Psoas muscle (tissue), 8 donors: Measurements from ENCODE around the gene ARFRP1. TPM values are rescaled to one million over a fixed set of nuclear protein-coding genes. Genes with fewer than 3 reads are reported as not detected.

Source experiments
- ATAC-seq, 4 donors: fragments of 200-7000 bp; cut with Tn5 transposase; one replicate each; pipeline ENCODE4 v1.9.1; 2020; ENCODE audit warnings: moderate library complexity in 3 of 4, mild to moderate bottlenecking in 2 of 4
- DNase-seq, 2 donors: peaks; one replicate each; pipeline ENCODE4 v3.0.0-alpha.2; 2020
- H3K27ac ChIP-seq: fragments of 200-600 bp; one replicate; pipeline ENCODE4 v1.8.0; 2022
- H3K27me3 ChIP-seq, 3 donors: fragments of 200-600 bp in 1 of 3; one replicate each; pipeline versions ENCODE4 v1.6.1 to v1.8.0; 2013 to 2022; ENCODE audit warnings: low read length in 2 of 3, mild to moderate bottlenecking in 2 of 3, moderate library complexity in 1 of 3; ENCODE audit not compliant: insufficient read depth in 3 of 3
- H3K36me3 ChIP-seq, 2 donors: fragments of 200-600 bp in 1 of 2; one replicate each; pipeline versions ENCODE4 v1.6.1 to v1.8.0; 2013 to 2022; ENCODE audit warnings: low read depth in 1 of 2, mild to moderate bottlenecking in 1 of 2, moderate library complexity in 1 of 2; ENCODE audit not compliant: insufficient read depth in 1 of 2
- H3K4me1 ChIP-seq: fragments of 200-600 bp; one replicate; pipeline ENCODE4 v1.8.0; 2022
- H3K4me3 ChIP-seq: fragments of 200-600 bp; one replicate; pipeline ENCODE4 v1.8.0; 2022; ENCODE audit warnings: mild to moderate bottlenecking
- H3K9me3 ChIP-seq: fragments of 200-600 bp; one replicate; pipeline ENCODE4 v1.8.0; 2022
- WGBS, 3 donors: extraction: QIAGEN DNeasy Blood & Tissue Kit; methylation state at CpG; one replicate each; pipeline versions ENCODE4 v1.1.6 to v1.1.7; 2013; 5-methylcytosine and 5-hydroxymethylcytosine counted together
- intact Hi-C, 2 donors: fragments of 100-400 bp; cut with DNase I; formaldehyde crosslinking; loops; one replicate each; pipeline versions ENCODE4 v1.11.0 to v1.14.2; 2022
- polyA plus RNA-seq, 3 donors: library from polyadenylated mRNA; stranded (reverse); fragments of 200-250 nt; gene quantifications; one replicate each; pipeline ENCODE4 v1.2.3, GENCODE V29; 2013
- total RNA-seq, 4 donors: library from RNA; stranded (reverse); fragmentation: NEBNext Ultra II Directional in 2 of 4; extraction: Animal tissue kit (Norgen Biotek cat#: 25700) in 2 of 4; gene quantifications; one replicate each; pipeline versions ENCODE4 v1.2.1 to v1.2.4, GENCODE V29; 2021 to 2023
- TF ChIP-seq, protein P1 (sequence below): fragments of 200-600 bp; IDR thresholded peaks from one replicate; pipeline ENCODE4 v1.8.0; 2022; ENCODE audit warnings: antibody characterized with exemption
- donor health status: healthy with polysubstance abuse.
- donor health status: DM: no; HTN: no; CAD: no; lungs with moderate emphysema.
- donor health status: Bipolar disorder and iron deficiency.
- donor health status: healthy.
- donor health status: DM: yes; HTN: yes; CAD: no.
- donor health status: DM: no; HTN: no; CAD: no.
- donor health status: DM: no; HTN: no; CAD: no.
- donor health status: DM: yes; HTN: yes; CAD: no.

The ARFRP1 gene
- total and polyA plus RNA-seq, 7 donors: 22.9 to 74.0 (median 32.5) TPM

DNA sequence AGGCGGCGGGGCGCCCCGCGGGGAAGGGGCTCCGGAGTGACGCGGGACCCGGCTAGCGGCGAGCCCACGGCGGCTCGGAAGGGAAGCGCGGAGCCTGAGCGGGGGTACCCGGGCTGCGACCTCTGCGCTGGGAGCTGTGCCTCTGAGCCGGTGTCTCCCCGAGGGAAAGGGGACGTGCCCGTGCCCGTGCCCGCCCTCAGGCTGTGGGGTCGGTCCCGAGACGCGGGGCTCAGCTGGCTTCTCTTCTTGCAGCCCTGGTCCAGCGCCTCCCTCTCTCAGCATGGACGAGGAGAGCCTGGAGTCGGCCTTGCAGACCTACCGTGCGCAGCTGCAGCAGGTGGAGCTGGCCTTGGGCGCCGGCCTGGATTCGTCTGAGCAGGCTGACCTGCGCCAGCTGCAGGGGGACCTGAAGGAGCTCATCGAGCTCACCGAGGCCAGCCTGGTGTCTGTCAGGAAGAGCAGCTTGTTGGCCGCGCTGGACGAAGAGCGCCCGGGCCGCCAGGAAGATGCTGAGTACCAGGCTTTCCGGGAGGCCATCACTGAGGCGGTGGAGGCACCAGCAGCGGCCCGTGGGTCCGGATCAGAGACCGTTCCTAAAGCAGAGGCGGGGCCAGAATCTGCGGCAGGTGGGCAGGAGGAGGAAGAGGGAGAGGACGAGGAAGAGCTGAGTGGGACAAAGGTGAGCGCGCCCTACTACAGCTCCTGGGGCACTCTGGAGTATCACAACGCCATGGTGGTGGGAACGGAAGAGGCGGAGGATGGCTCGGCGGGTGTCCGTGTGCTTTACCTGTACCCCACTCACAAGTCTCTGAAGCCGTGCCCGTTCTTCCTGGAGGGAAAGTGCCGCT is 749 bp upstream of the ARFRP1 start:
- DNase-seq (peak; percentile 25 to 53), ATAC-seq (no peak)
- Histone ChIP-seq H3K4me1 (peaks cover 16% of the 10 kb centered on the region), H3K36me3 (peaks cover 3 to 74% of the 10 kb centered on the region in 2 donors), H3K27ac (peak overlapping the region; percentile 92), H3K27me3 (no peaks in the 10 kb centered on the region), H3K9me3 (no peaks in the 10 kb centered on the region), H3K4me3 (peak overlapping the region; percentile 97)
- 20 to 32% (median 23%) methylated on average over 41 to 66 of the region's 67 CpGs for WGBS, 3 donors
- intact Hi-C loops: loop anchor here in 1 of 2 donors (2.0 kb wide), 2 partner anchors 30 to 50 kb away; partner anchors contain the start of genes RTEL1 and SLC2A4RG
- TF ChIP-seq, protein P1, sequence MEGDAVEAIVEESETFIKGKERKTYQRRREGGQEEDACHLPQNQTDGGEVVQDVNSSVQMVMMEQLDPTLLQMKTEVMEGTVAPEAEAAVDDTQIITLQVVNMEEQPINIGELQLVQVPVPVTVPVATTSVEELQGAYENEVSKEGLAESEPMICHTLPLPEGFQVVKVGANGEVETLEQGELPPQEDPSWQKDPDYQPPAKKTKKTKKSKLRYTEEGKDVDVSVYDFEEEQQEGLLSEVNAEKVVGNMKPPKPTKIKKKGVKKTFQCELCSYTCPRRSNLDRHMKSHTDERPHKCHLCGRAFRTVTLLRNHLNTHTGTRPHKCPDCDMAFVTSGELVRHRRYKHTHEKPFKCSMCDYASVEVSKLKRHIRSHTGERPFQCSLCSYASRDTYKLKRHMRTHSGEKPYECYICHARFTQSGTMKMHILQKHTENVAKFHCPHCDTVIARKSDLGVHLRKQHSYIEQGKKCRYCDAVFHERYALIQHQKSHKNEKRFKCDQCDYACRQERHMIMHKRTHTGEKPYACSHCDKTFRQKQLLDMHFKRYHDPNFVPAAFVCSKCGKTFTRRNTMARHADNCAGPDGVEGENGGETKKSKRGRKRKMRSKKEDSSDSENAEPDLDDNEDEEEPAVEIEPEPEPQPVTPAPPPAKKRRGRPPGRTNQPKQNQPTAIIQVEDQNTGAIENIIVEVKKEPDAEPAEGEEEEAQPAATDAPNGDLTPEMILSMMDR: no peak

DNA sequence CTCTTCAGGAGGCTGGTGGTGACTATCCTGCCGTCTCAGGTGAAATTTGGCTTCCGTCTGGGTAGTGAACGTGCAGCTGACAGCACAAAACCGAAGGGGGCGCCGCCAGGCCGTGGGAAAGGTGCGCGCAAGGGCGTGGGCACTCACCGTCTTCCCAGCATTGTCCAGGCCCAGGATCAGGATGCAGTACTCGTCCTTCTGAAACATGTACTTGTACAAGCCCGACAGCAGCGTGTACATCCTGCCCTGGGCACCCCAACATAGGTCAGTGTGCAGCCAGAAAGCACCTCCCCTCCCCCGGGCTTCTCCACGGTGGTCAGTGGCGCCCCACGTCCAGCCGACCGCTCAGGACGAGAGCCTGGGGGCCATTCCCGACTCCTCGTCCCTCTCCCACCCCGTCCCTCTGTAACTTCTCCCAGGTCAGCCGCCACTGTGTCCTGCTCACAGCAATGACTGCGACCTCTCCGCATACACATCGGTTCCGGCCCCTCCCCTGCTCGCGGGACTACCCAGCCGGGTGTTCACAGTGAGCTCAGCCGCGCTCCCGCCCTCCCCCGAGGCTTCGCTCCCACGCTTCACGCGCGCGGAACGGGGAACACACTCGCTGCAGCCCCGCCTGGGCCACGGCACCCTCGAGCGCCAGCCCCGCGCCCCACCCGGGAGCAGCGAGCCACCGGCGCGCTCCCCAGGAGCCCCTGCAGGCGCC is 771 bp downstream of the ARFRP1 start:
- ATAC-seq (peak; percentile 29 to 47 (median 36)), DNase-seq (peak; percentile 48 to 72)
- peak overlapping the region; percentile 97 for H3K4me3 ChIP-seq
- peaks cover 16% of the 10 kb centered on the region for H3K4me1 ChIP-seq
- peaks cover 0 to 62% of the 10 kb centered on the region in 2 donors for H3K36me3 ChIP-seq
- H3K27ac ChIP-seq: peak overlapping the region; percentile 92
- 4 to 5% (median 4%) methylated on average over 55 to 56 of the region's 56 CpGs for WGBS, 3 donors
- H3K9me3 ChIP-seq: no peaks in the 10 kb centered on the region
- intact Hi-C loops: no loop called here
- no peaks in the 10 kb centered on the region for H3K27me3 ChIP-seq
- TF ChIP-seq, protein P1: no peak

DNA sequence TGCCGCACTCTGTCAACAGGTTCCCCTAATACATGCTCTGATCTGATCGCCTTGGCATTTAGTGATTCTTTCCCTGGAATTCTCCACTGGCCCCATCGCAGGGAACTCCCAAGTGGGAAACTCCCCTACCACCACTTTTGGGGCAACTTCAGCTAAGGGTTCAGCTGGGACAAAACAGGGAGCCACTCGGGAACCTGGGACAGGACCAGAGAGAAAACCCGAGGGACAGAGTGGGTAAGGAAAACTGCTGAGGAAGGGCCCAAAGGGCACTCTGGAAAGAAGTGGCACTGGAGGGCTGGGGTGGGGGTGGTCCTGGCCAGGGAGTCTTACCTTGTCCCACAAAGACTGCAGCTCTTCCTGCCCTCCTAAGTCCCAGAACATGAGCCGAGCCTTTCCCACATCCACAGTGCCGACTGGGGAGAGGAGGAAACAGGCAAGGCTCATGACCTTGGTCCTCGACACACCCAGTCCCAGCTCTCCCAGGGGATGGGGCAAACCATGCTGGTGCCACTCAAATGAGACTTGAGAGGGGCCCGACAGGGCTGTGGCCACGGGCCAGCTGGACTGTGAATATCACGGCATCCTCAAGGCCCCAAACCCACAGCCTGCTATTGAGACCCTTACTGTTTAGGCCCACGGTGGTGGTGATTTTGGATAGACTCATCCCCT is 1.6 kb downstream of the ARFRP1 start:
- H3K4me3 ChIP-seq: peak overlapping the region; percentile 97
- TF ChIP-seq, protein P1: no peak
- intact Hi-C loops: no loop called here

DNA sequence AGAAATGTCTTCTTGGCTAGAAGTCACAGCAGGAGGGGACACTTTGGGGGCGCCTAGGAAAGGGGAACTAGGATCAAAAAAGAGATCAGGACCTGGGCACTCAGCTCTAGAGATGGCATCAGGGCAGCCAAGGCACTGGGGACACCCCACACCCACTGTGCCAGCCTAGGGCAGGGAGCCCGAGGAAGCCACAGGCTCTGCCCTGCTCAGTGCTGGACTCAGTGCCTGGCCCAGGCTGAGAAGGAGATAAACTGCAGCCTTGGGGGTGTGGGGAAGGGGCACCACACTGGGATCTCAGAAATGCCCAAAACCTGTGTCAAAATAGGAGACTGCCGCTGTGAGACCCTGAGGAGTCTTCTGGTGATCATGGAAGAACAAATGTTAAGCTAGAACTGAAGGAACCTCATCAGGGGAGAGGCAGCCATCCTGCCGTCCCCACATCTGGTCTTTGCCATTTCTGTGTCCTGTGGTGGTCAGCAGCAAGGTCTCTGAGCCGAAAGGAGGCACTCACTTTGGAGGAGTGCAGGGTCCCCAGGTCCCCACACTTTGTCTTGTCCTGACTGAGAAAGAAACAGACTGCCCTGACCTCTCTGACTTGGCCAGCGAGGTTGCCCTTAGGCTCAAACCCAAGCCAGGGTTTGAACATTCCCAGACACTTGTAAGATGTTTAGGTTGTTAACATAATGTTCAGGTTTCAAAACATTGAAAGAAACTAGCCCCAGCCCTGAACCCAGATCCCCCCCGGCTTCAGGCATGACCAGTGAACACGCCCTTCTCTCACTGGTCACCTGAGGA is 2.3 kb downstream of the ARFRP1 start:
- Histone ChIP-seq H3K4me3 (no peak overlapping the region), H3K9me3 (no peaks in the 10 kb centered on the region), H3K4me1 (peaks cover 16% of the 10 kb centered on the region), H3K27me3 (no peaks in the 10 kb centered on the region), H3K36me3 (peaks cover 0 to 47% of the 10 kb centered on the region in 2 donors), H3K27ac (no peak overlapping the region)
- intact Hi-C loops: no loop called here
- TF ChIP-seq, protein P1: no peak
- WGBS, 3 donors: 86 to 93% (median 89%) methylated on average over 8 of the region's 8 CpGs
- ATAC-seq: no peak
- DNase-seq: peak in 1 of 2 donors; percentile 34

More for the DNA sequence above, 1.6 kb downstream of the ARFRP1 start:
- Histone ChIP-seq H3K4me1 (peaks cover 16% of the 10 kb centered on the region), H3K27me3 (no peaks in the 10 kb centered on the region), H3K36me3 (peaks cover 0 to 54% of the 10 kb centered on the region in 2 donors), H3K27ac (peak overlapping the region; percentile 92), H3K9me3 (no peaks in the 10 kb centered on the region)
- 70 to 80% (median 72%) methylated on average over 12 of the region's 12 CpGs for WGBS, 3 donors
- DNase-seq (peak in 1 of 2 donors; percentile 51), ATAC-seq (no peak)
